ENCODE data around the gene SLC7A6OS. TPM values are rescaled to one million over a fixed set of nuclear protein-coding genes. Genes with fewer than 3 reads are reported as not detected.

Gene SLC7A6OS
- total RNA-seq, 4 donors from 2014 or later, result 11.4 to 26.0 (median 18.3) TPM

- Histone ChIP-seq H3K36me3 (peaks cover 0 to 38% (median 0%) of the 10 kb centered on the region in 3 donors), H3K27me3 (no peaks in the 10 kb centered on the region), H3K9me3 (no peaks in the 10 kb centered on the region), H3K27ac (peak overlapping the region; percentile 16 to 79 (median 54)), H3K4me1 (peaks cover 0 to 49% (median 34%) of the 10 kb centered on the region in 4 donors), H3K4me3 (peak overlapping the region in 1 of 4 donors; percentile 10)
- DNase-seq, result peak in 1 of 3 donors; percentile 51
- TF ChIP-seq POLR2A (IDR thresholded peaks at IDR 0.05), result no peak
- TF ChIP-seq CTCF (IDR thresholded peaks at IDR 0.05), result no peak
These were observed 24.3 kb downstream of the SLC7A6OS start for GRCh38 chr16:68286153-68287074.

GRCh38 chr16:68285683-68286082, 25.1 kb downstream of the SLC7A6OS start:
- TF ChIP-seq CTCF (IDR thresholded peaks at IDR 0.05), result no peak
- no peak for TF ChIP-seq POLR2A (IDR thresholded peaks at IDR 0.05)
- Histone ChIP-seq H3K4me1 (peaks cover 0 to 49% (median 34%) of the 10 kb centered on the region in 4 donors), H3K27ac (peak overlapping the region; percentile 46 to 79 (median 61)), H3K9me3 (no peaks in the 10 kb centered on the region), H3K4me3 (no peak overlapping the region), H3K27me3 (no peaks in the 10 kb centered on the region), H3K36me3 (peaks cover 0 to 31% (median 0%) of the 10 kb centered on the region in 3 donors)
- DNase-seq, result no peak

DNA sequence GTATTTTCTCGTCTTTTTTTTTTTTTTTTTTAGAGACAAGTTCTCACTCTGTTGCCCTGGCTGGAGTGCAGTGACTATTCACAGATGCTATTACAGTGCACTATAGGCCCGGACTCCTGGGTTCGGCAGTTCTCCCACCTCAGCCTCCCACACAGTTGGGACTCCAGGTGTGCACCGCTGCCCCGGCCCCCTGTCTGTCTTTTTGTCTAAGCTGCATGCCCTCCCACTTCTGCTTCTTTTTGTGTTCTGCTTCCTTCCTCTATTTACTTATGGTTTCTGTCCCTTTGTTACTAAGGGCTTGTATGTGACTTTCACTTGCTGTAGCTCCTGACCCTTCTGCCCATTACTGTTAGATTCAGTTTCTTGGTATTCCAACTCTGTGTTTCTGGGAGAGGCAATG, 25.9 kb downstream of the SLC7A6OS start:
- no peaks in the 10 kb centered on the region for H3K9me3 ChIP-seq
- H3K27me3 ChIP-seq, result no peaks in the 10 kb centered on the region
- peak overlapping the region; percentile 46 to 79 (median 61) for H3K27ac ChIP-seq
- peaks cover 0 to 25% (median 0%) of the 10 kb centered on the region in 3 donors for H3K36me3 ChIP-seq
- TF ChIP-seq POLR2A (IDR thresholded peaks at IDR 0.05) (no peak), CTCF (IDR thresholded peaks at IDR 0.05) (no peak)
- H3K4me1 ChIP-seq, result peaks cover 0 to 49% (median 34%) of the 10 kb centered on the region in 4 donors
- H3K4me3 ChIP-seq, result peak overlapping the region in 1 of 4 donors; percentile 13
- DNase-seq, result peak in 2 of 3 donors; percentile 80 to 84

DNA sequence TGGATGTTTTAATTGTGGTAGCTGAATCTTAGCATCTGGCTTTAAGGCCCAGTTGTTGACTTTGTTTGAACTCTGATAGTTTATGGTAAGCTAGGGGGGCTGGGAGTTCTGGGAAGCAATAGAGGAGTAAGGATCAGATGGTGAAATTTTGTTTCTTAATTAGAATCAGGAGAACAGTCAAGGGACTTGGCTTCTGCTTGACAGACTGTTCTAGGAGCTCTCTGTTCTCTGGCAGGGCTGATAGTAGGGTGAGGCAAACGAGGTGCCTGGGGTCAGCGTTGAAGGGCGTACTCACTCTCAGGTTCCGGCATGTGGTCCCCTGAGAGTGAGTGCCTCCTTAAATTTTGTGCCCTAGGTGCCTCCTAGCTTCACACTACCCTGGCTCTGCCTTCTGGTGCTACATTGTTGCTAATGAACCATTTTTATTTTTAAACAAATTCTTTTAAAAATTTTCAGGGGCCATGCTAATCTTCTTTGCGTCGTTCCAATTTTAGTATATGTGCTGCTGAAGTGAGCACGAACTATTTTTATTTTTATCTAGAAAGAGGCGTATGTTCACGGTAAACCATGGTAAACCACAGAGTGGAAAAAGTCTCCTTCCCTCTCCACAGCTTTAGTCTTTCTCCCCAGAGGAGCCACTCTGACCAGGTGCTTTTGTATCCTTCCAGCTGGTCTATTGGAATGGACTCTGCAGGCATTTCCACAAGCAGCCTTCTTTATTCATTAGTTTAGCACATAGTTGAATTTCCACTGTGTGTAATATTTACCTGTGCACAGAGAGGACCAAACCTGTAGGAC, 26.7 kb downstream of the SLC7A6OS start:
- TF ChIP-seq POLR2A (IDR thresholded peaks at IDR 0.05), result no peak
- TF ChIP-seq CTCF (IDR thresholded peaks at IDR 0.05), result no peak
- peak in 2 of 3 donors; percentile 39 to 65 for DNase-seq
- Histone ChIP-seq H3K4me3 (peak overlapping the region in 1 of 4 donors; percentile 10), H3K27ac (peak overlapping the region; percentile 26 to 79 (median 54)), H3K9me3 (no peaks in the 10 kb centered on the region), H3K36me3 (peaks cover 0 to 25% (median 0%) of the 10 kb centered on the region in 3 donors), H3K4me1 (peaks cover 0 to 43% (median 34%) of the 10 kb centered on the region in 4 donors), H3K27me3 (no peaks in the 10 kb centered on the region)

GRCh38 chr16:68283346-68283745, 27.4 kb downstream of the SLC7A6OS start:
- peaks cover 0 to 24% (median 0%) of the 10 kb centered on the region in 3 donors for H3K36me3 ChIP-seq
- no peak for DNase-seq
- no peaks in the 10 kb centered on the region for H3K9me3 ChIP-seq
- H3K27ac ChIP-seq, result peak overlapping the region; percentile 26 to 79 (median 54)
- H3K4me3 ChIP-seq, result peak overlapping the region in 1 of 4 donors; percentile 10
- H3K4me1 ChIP-seq, result peaks cover 0 to 43% (median 34%) of the 10 kb centered on the region in 4 donors
- TF ChIP-seq POLR2A (IDR thresholded peaks at IDR 0.05), result no peak
- TF ChIP-seq CTCF (IDR thresholded peaks at IDR 0.05), result no peak
- no peaks in the 10 kb centered on the region for H3K27me3 ChIP-seq
